CD4-positive, alpha-beta T cell treated with Interleukin-17A for 1 hour (primary cell): Measurements from ENCODE around the gene ASCL5.

ENCODE experiments used
- DNase-seq: peaks from one replicate; pipeline ENCODE4 v3.0.0-alpha.2; 2020

The ASCL5 gene

DNA sequence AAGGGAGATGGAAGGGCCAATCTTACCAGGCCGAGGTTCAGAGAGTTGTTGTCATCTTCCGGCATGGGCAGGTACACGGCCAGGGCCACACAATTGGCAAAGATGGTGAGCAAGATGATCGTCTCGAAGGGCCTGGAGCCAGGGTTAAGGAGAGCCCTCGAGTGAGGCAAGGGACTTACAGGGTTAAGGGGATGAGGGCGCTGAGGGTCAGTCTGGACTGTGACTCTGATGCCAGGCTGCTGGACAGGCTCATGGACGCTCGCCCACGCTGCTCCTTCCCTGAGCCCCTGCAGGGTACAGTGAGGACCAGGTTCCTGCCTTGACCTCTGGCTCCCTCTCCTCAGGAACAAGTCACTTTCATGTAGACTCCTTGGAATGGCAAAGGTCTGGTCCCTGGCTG is 16.8 kb downstream of the ASCL5 start:
- no peak for DNase-seq

DNA sequence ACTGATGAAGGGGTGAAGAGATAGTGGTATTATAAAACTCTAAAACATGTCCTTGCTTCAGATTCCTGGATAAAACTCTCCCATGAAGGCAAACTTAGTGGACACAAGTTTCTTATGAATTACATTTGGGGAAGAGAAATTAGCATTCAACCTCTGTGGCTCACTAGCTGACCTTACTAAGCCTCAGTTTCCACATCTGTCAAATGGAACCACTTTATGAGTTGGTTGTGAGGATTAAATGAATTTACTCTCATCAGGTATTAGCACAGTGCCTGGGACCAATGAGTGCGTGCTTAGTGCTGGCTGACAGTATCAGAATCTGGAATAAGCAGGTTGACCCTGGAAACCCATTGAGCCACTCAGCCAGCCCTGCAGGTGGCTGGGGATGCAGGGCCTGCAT is 17.3 kb downstream of the ASCL5 start:
- no peak for DNase-seq

DNA sequence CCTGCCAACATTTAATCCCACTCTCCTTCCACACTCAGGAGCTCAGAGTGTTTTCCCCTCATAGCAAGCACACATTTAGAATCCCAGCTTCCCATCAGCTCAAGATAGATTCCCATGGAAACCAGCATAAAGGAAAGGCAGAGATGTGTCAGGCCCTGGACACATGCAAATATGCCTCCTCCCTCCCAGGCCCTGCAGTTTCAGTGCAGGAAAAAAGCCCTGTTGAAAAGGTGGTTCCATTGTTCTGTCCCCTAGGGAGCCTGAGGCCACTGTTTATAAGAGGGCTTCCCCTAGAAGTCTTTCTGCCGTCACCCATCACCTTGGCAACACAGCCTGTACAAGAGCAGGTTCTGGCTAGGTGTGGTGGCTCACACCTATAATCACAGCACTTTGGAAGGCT is 18.4 kb downstream of the ASCL5 start:
- DNase-seq = no peak

DNA sequence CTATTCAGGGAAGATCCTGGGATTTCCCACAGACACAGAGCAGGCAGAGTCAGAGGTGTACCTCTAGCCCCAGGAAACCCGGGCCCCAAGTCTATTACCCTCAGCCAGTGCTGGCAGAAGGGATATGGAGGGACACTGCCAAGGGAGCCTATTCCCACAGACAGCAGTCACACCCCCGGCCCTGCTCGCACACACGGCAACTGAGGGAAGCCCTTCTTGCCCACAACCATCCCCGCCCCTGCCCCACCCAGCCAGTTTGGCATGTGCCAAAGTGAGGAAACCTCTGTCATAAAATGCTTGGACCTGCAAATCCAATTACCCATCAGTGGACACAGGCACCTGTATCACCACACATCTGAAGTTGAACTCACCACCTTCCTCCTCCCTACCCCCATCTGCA is 21.3 kb downstream of the ASCL5 start:
- no peak for DNase-seq

DNA sequence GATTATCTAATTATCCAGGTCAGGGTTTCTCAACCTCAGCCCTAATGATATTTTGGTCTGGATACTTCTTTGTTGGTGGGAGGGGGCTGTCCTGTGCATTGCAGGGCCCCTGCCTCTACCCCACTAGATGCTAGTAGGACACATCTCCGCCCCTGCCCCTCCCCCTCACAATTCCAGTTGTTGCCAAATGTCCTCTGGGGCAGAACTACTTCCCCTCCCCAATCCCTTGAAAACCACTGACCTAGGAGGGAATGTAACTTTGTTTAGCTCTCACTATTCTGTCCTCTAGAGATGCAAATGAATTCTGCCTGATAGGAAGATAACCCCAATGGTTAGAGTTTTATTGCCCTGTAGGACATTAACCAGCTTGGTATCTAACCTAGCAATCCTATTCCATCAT is 22.8 kb downstream of the ASCL5 start:
- no peak for DNase-seq

DNA sequence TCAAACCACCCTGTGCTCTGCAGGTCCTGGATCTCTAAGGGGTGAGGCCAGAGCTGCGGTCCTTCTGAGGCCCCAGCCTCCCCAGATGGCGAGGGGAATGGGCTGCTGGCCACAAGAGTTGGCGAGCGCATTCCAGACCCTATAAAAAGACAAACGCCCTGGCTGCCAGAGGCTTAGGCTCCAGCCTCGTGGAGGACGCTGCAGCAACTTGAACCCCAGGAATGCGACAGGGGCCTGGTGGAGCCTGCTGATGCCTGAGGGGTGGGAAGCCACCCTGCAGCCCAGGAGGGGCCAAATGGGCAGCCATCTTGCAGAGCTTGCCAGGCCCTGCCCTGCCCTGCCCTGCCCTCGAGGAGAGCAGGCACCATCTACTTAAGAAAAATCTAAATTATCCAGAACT is 23.3 kb downstream of the ASCL5 start:
- DNase-seq = no peak

DNA sequence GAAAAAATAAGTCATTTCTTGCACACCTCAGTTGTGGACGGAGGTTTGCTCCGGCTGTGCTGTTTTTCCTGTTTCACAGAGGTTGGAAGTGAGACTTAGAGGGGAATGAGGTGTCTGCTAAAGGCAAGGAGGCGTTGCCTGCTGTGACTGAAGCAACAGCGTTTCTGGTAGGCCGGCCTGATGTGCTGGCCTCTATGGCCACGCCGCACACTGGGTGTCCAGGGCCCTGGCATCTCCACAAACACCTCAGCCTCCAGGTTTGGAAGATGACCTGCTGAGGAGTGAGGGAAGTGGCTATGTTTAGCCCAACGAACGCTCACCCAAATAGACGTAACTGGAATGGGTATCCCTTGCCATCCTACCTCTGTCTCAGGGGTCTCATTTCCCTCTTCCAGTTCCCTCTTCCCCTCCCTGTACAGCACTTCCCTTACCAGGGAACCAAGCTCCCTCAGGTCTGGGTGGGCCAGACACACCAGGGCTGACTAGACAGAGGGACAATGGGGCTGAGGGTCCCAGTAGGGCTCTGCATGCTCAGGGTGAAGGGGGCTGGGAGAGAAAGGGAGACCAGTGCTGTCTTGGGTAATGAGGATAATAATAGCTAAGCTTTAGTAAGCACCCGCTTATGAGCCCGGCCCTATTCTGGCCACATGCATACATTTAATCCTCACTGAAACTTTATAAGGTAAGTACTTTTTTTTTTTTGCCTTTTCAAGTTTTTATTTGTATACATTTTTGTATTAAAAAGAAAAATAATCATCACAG is 26.6 kb downstream of the ASCL5 start:
- no peak for DNase-seq

DNA sequence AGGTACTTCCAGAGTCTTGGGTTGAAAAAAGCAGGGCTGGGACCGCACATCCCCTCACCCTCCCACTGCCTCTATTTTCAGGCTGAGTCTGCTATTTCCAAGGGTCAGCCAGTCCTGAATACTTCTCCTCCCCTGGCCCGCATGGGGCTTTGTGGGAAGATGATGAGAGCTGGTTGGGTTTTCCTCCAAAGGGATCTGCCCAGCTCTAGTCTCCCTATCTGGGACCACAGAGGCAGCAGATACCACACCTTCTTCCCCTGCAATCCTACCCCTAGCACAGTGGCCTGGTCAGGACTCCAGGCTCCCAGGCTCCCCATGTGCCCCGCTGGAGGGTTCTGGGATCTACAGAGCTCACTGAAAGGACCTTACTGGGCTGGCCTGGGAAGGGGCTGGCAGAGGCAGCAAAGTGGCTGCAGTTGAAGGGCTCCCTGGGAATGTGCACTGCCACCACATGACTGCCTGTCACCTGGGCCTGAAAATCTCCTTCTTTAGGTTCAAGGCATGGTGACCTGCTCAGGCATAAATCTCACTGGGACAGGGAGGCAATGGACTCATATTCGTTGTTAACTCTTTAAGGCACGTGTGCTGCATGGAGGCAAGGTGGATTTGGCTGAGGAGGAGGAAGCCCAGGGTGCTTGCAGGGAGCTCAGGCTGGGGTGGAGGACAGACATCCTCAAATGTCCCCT is 27.8 kb downstream of the ASCL5 start:
- no peak for DNase-seq

DNA sequence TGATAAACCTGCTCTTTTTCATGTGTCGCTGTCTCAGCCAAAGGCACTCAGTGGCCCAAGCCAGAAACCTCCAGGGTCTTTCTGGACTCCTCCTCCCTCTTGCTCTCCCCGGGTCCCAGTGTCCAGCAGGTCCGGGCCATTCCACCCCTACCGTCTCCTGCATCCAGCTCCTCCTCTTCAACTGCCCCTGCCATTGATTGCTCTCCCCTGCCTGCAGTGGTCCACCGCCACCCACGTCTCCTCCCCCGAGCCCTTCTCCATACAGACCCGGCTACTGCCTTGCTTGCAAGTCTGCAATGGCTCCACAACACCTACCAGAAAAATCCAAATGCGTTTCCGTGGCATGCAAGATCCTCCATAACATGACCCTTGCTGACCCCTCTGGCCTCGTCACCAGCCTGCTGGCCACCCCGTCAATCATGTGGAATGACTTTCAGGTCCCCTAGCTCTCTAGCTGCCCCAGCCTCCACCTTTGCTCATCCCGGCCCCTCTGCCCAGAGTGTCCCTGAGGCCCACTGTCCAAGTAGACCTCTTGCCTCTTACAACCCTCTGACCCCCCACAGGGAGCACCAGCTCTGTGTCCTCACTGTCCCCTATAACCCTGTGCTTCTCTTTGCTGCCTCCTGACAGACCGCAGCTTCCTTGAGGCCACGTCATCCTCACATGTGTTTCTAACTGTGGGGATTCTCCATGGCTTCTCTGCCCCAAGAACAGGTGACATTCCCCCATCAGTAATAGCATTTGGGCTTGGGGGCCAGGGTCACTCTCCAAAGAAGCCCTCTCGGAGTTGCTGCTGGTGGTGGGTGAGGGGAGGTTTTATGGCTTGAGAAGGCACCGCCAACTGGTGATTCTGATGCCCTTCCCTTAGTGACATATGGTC is 29.8 kb downstream of the ASCL5 start:
- no peak for DNase-seq

DNA sequence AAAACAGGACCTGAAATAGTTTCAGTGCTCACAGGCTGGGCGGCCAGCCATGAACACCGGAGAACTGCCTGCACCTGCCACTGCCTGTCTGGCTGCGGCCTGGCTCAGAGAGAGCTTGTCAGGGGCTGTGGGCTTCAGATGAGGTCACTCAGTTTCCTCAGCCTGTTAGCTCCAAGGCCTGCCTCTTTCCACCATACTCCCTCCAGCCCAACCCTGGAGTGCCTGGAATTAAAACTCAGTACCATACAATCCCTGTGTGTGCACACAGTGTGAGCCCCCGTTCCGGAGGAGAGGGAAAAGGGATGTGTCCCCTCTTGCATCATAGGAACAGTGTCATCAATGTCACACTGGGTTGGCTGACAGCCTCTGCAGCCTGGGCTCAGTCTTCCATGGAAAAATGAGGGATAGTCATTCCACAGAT is 30.9 kb downstream of the ASCL5 start:
- DNase-seq = no peak

DNA sequence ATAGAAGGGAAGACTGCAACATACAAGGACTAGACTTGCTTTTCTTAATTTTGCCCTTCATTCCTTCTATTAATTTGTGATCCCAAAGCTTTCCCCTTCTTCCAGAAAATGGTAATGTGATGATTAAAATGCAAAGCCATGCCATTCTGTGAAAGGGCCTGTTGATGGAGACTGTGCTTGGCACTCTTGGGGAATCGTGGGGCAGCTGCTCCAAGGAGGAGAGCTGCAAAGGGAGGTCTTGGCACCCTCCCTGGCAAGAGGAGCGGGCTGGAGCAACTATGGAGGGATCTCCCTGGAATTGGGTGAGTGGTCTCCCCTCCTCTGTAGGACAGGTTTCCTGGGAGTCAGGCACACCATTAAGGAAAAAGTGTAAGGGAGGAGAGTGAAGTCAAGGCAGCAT is 31.4 kb downstream of the ASCL5 start:
- no peak for DNase-seq

DNA sequence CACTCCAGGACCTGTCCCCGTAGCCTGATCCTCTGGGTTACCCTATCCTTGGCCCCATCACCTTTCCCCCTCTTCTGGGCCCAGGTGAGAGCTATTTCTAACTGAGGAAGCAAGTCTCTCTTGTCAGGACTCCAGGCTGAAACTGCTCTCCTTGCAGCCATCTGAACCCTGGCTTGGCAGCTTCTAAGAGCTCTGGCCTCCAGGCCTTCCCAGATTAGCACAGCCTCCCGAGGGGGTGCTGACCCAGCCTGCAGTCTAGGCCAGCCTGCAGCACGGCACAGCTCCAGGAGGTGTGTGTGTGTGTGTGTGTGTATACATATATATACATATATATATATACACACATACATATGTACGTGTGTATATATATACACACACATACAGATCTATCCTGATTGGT is 32.2 kb downstream of the ASCL5 start:
- no peak for DNase-seq

DNA sequence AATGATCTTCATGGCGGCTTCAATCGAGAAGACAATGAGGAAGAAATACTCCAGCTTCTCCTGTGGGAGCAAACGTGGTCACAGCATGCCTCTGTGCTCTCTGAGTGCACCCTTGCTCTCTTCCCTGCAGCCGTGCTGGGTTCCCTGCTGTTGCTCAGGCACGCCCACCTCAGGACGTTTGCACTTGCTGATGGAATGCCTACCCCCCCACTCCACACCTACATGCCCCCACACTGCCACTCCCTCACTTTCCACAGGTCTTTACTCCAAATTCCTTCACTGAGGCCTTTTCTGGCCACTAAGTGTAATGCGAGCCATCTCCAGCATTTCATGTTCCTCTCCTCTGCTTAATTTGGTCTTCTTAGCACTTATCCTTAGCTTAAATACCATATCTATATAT is 33.0 kb downstream of the ASCL5 start:
- DNase-seq = no peak

DNA sequence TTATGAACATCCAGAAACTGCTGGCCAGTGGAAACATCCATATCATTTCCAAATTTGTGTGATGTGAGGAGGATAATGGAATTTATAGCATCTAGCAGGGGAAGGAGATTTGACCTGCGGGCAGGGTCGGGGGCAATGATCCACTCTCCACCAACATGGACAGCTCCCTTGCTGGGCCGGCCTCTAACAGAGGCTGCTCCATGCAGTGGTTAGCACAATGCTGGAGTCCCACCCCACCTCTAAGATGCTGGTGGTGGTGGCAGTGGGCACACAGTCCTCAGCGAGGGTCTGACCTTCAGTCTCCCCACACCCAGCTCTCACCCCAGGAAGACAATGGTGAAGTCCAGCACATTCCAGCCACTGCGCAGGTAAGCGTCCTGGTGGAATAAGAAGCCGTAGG is 33.4 kb downstream of the ASCL5 start:
- no peak for DNase-seq

DNA sequence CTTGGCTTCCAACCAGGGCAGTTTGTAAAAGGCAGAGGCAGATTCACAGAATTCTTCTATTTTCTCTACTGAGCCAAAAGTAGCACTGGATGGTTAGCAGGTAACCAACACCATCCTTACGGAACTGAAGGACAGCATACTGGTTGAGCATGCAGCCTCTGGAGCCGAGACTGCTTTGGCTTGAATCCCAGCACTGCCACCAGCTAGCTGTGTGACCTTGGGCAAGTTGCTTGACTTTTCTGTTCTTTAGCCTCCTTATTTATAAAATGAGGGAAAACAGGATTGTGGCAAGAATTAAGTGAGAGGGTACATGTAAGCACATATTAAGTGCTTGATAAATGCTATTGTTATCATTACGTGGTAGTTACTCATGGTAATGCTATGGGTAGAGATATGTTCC is 34.2 kb downstream of the ASCL5 start:
- no peak for DNase-seq

DNA sequence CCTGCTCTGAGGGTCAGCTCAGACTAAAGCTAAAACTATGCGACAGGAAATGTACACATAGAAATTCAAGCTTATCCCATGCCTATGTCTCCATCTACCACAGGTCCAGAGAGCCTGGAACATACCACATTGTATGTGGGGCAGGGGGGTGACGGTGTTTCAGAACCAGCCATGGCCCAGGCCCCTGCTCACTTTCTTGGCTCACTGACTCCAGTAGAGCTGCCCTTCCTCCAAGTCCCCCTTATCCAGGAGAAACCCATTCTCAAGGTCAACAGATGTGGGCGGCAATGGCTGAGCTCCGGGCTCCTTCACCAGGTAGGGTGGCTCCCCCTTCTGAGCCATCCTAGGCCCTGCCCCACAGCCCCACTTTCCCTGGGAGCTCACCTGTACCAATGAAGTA is 35.7 kb downstream of the ASCL5 start:
- DNase-seq = no peak

DNA sequence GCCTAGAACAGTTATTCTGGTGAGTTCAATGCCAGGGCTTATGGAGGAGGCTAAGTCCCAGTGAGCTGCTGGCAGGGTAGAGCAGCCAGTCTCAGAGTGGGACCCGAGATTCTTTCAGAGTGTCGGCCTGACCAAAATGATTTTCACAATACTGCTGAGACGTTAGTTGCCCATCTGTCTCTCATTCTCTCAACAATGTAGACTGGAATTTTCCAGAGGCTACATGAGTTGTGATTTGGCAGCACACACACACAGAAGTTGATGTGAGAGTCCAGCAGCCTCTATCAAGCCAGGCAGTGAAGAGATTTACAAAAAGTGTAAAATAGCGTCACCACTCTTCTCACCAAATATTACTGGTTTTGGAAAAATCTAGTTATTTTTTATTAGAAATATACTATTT is 36.4 kb downstream of the ASCL5 start:
- DNase-seq = no peak

DNA sequence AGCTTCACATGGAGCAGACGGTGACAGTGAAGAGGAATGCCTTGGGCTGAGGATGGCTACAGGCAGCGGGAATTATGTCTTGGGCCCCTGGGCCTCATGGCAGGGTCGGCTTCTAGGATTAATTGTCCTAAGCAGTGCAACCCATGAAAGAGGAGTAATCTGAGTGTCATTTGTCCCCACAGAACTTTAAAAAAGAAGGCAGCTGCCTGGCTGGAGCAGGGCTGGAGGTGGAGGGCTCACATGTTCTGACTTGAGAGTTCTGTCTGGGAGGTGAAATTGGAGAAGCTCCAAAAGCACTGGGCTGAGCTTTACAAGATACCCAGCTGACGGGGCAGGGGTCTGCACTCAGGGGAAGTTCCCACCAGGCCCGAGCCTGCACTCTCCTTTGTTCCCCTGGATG is 37.4 kb downstream of the ASCL5 start:
- DNase-seq = no peak

DNA sequence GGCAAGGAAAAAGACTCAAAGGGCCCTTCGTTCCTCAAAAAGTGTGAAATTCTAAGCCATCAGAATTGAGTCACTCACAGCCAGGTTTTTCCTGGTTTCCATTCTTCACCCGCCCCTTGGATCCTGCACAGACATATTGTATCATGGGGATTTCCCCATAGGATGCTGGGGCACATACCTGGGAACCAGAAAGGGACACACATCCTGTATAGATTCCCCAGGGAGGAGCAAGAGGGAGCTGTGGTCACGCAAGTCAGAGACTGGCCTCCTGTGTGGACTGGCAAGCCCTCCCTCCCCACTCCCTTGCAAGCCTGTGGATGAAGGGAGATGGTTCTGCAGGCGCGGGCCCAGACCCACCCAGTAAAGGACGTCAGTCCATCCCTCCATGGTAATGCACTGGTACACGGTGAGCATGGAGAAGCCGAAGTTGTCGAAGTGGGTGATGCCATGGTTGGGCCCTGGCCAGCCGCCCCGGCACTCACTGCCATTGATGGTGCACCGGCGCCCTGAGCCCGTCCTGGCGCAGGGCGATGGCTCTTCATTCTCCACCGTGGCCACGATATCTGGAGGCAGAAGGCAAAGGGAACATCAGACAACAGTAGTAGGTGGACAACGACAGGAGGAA is 38.0 kb downstream of the ASCL5 start:
- DNase-seq = no peak

DNA sequence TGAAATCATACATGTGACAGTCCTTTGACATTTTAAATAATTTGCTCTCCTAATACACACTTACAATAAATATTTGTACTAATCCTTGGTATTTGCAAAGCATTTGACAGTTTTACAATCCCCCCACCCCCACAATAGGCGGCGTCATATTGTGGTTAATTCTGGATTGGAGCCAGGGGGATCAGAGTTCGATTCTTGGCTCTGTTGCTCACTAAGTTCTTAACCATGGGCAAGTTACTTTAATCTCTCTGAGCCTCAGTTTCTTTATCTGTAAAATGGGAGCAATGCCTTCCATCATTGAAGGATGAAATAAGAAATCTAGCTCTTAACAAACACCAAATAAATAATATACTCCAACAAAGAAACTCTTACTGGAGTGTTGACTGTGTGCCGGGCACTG is 38.6 kb downstream of the ASCL5 start:
- no peak for DNase-seq

DNA sequence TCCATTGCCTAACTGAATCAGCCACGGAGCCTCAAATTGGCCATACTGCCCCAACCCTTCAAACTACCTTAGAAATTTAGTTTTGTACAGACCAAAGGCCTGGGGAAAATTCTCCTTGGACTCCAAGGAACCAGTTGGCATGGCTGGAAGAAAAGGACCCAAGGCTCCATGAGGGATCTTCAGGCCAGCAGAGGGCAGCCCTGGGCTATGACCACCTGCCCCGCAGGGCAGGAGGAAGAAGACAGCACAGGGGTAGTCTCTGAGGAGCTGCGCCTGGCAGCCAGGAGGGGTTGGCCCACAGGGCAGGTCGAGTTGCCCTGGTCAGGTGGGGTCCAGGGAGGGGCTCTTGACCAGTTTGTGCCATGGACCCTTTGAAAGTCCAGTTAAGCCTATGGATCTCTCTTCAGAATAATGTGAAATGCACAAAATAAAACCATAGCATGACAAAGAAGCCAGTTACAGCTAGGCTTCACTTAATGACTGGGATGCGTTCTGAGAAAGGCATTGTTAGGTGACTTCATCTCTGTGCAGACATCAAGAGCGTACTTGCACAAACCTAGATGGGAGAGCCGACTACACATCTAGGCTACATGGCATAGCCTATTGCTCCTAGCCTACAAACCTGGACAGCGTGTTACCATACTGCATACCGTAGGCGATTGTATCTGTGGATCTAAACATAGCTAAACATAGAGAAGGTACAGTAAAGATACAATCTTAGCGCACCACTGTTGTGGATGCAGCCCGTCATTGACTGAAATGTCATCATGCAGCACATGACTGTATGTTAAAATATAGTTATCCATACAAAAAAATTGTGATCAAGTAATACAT is 40.9 kb downstream of the ASCL5 start:
- DNase-seq = peak; percentile 29

DNA sequence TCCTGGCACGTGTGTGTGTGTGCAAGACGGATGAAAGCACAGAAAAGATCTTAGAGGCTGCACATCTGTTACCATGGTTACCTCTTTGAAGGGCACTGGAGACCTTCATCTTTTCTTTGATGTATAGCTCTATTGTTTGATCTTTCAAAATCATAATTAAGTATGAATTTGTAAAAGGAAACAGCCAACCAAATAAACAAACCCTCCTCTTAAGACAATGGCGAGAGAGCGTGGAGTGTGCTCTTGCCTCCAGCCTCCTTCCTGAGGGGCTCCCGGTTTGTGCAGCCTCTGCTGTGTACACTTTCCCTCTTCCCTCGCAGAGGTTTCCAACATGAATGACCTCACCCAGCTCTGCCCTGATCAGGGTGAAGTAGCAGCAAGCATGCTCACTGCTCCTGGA is 42.7 kb downstream of the ASCL5 start:
- DNase-seq = no peak
